B cell (primary cell): ENCODE results near the gene SYT3. TPM values are rescaled to one million over a fixed set of nuclear protein-coding genes. Genes with fewer than 3 reads are reported as not detected.

Experiments
- ATAC-seq: fragments of 200-7000 bp; cut with Tn5 transposase; one replicate; pipeline ENCODE4 v1.10.0; 2021; ENCODE audit warnings: low read depth, mild to moderate bottlenecking, moderate number of reproducible peaks, moderate library complexity
- CTCF ChIA-PET: fragments of 350-600 bp; sonication (Branson Sonifier 250); formaldehyde crosslinking; loops from one replicate; lab custom pipeline; 2021; ENCODE audit warnings: antibody characterized with exemption, inconsistent platforms; lab: Charles Lee
- POLR2A ChIA-PET: fragments of 350-600 bp; sonication (Branson Sonifier 250); formaldehyde crosslinking; loops from one replicate; lab custom pipeline; 2021; ENCODE audit warnings: antibody characterized with exemption; lab: Charles Lee
- DNase-seq: peaks from one replicate; pipeline ENCODE4 v3.0.0; 2013
- H2AFZ ChIP-seq: 2 replicates; pipeline ENCODE4 v1.6.1; 2012; ENCODE audit warnings: mild to moderate bottlenecking, low read depth, low read length; ENCODE audit not compliant: insufficient read depth, poor library complexity, severe bottlenecking
- H3K27ac ChIP-seq, 2 donors: 1 replicate in 1 of 2; 2 replicates in 1 of 2; pipeline ENCODE4 v1.5.1; 2012 to 2013; ENCODE audit warnings: low read length in 2 of 2, mild to moderate bottlenecking in 2 of 2, moderate library complexity in 1 of 2
- H3K27me3 ChIP-seq, 4 experiments: fragments of 200-600 bp in 1 of 4; sonication (generic) in 1 of 4; replicated peaks in 1 of 4; 1 replicate in 2 of 4; 2 replicates in 2 of 4; pipeline versions ENCODE4 v1.6.1 to v1.7.0; 2013 to 2016; ENCODE audit warnings: low read length in 3 of 4, mild to moderate bottlenecking in 2 of 4, mixed read lengths in 1 of 4, moderate library complexity in 1 of 4; ENCODE audit not compliant: insufficient read depth in 4 of 4, control insufficient read depth in 3 of 4; ENCODE audit errors: control extremely low read depth in 1 of 4
- H3K36me3 ChIP-seq, 2 experiments: replicated peaks in 1 of 2; 1 replicate in 1 of 2; 2 replicates in 1 of 2; pipeline versions ENCODE4 v1.6.1 to v1.7.1; 2013; ENCODE audit warnings: low read length in 1 of 2; ENCODE audit not compliant: insufficient read depth in 2 of 2, control insufficient read depth in 1 of 2; ENCODE audit errors: control extremely low read depth in 1 of 2, extremely low read depth in 1 of 2
- H3K4me1 ChIP-seq, 2 donors: fragments of 200-600 bp in 1 of 2; sonication (generic) in 1 of 2; 1 replicate in 1 of 2; 2 replicates in 1 of 2; pipeline versions ENCODE4 v1.5.1 to v1.6.1; 2013 to 2017; ENCODE audit warnings: low read length in 2 of 2; ENCODE audit not compliant: control insufficient read depth in 2 of 2, insufficient read depth in 2 of 2
- H3K4me2 ChIP-seq: replicated peaks from 2 replicates; pipeline ENCODE3; 2012; ENCODE audit warnings: mild to moderate bottlenecking, low read depth, low read length; ENCODE audit not compliant: poor library complexity, severe bottlenecking
- H3K4me3 ChIP-seq, 5 experiments: fragments of 200-600 bp in 1 of 5; sonication (generic) in 1 of 5; 1 replicate in 3 of 5; 2 replicates in 2 of 5; pipeline versions ENCODE4 v1.5.1 to v1.7.0; 2011 to 2016; ENCODE audit warnings: low read length in 4 of 5, mild to moderate bottlenecking in 4 of 5, low read depth in 2 of 5, control low read depth in 1 of 5, moderate library complexity in 1 of 5; ENCODE audit not compliant: insufficient read depth in 1 of 5; ENCODE audit errors: control extremely low read depth in 1 of 5, extremely low read depth in 1 of 5
- H3K79me2 ChIP-seq: fragments of 200-600 bp; sonication (generic); one replicate; pipeline ENCODE4 v1.6.0; 2016; ENCODE audit warnings: low read length; ENCODE audit not compliant: control insufficient read depth, insufficient read depth
- H3K9ac ChIP-seq: fragments of 200-600 bp; sonication (generic); 2 replicates; pipeline ENCODE4 v1.6.1; 2017; ENCODE audit warnings: mild to moderate bottlenecking, low read length, moderate library complexity
- H3K9me3 ChIP-seq, 3 donors: one replicate each; pipeline versions ENCODE4 v1.6.1 to v1.7.1; 2013; ENCODE audit warnings: low read length in 2 of 3; ENCODE audit not compliant: control insufficient read depth in 2 of 3, insufficient read depth in 1 of 3; ENCODE audit errors: control extremely low read depth in 1 of 3
- H4K20me1 ChIP-seq: 2 replicates; pipeline ENCODE4 v1.6.0; 2012; ENCODE audit warnings: mild to moderate bottlenecking, low read length; ENCODE audit not compliant: insufficient read depth, control insufficient read depth, poor library complexity, severe bottlenecking
- H3K27ac Mint-ChIP-seq: one replicate; pipeline ENCODE4 v1.8.0; 2021; ENCODE audit warnings: mixed read lengths
- H3K27me3 Mint-ChIP-seq: one replicate; pipeline ENCODE4 v1.8.0; 2021; ENCODE audit warnings: mixed read lengths
- H3K4me1 Mint-ChIP-seq: one replicate; pipeline ENCODE4 v1.8.0; 2021; ENCODE audit warnings: mixed read lengths
- H3K4me3 Mint-ChIP-seq: one replicate; pipeline ENCODE4 v1.8.0; 2021; ENCODE audit warnings: mixed read lengths
- H3K9me3 Mint-ChIP-seq: one replicate; pipeline ENCODE4 v1.8.0; 2022; ENCODE audit warnings: mixed read lengths; ENCODE audit not compliant: insufficient read depth
- CTCF ChIP-seq: fragments of 200-600 bp; IDR thresholded peaks from one replicate; pipeline ENCODE4 v1.8.0; 2022; ENCODE audit warnings: antibody characterized with exemption, mild to moderate bottlenecking
- EZH2 ChIP-seq: IDR thresholded peaks from 2 replicates; pipeline ENCODE4 v1.6.1; 2012; ENCODE audit warnings: borderline replicate concordance, low read depth, mild to moderate bottlenecking, moderate library complexity, low read length; ENCODE audit not compliant: insufficient read depth, poor library complexity, severe bottlenecking
- WGBS: methylation state at CpG from one replicate; pipeline ENCODE4 v1.1.5; 2013; ENCODE audit warnings: missing lambda C conversion rate; ENCODE audit not compliant: insufficient coverage; 5-methylcytosine and 5-hydroxymethylcytosine counted together
- intact Hi-C: fragments of 100-400 bp; cut with micrococcal nuclease; formaldehyde crosslinking; loops from one replicate; pipeline ENCODE4 v1.10.0; 2022
- polyA plus RNA-seq: library from polyadenylated mRNA; depleted of rRNA; stranded (reverse); fragments of >200 nt; gene quantifications from 2 replicates; pipeline ENCODE4 v1.2.3, GENCODE V29; 2012
- total RNA-seq, 2 donors: library from RNA; stranded (reverse); fragments of 120-200 nt in 1 of 2; gene quantifications; 1 replicate in 1 of 2; 2 replicates in 1 of 2; pipeline versions ENCODE4 v1.2.3 to v1.2.4, GENCODE V29; 2013 to 2022

The SYT3 gene
- total and polyA plus RNA-seq, 2 donors (not counting 1 experiment from before 2014, with no cell fraction given) = 0.09 to 0.17 TPM

- Histone ChIP-seq H3K4me2 (no peak overlapping the region), H2AFZ (no peak overlapping the region), H4K20me1 (no peaks in the 10 kb centered on the region), H3K4me3 (no peak overlapping the region), H3K36me3 (no peaks in the 10 kb centered on the region), H3K79me2 (no peaks in the 10 kb centered on the region), H3K4me1 (no peaks in the 10 kb centered on the region), H3K27me3 (peaks cover 0 to 34% (median 10%) of the 10 kb centered on the region in 4 experiments), H3K27ac (no peak overlapping the region), H3K9ac (no peak overlapping the region), H3K9me3 (peaks cover 0 to 30% (median 0%) of the 10 kb centered on the region in 3 donors)
- WGBS = 81% methylated on average over 3 of the region's 5 CpGs
- Mint-ChIP-seq H3K27me3 (peaks cover 21% of the 10 kb centered on the region), H3K4me1 (no peaks in the 10 kb centered on the region), H3K27ac (no peak overlapping the region), H3K9me3 (no peaks in the 10 kb centered on the region), H3K4me3 (no peak overlapping the region)
- ChIA-PET CTCF (no interaction called here), POLR2A (no interaction called here)
- DNase-seq (no peak), ATAC-seq (no peak)
- intact Hi-C loops = loop anchor here (10.0 kb wide), 1 partner anchor 106 kb away; no protein-coding TSS in a partner anchor
- no peak for TF ChIP-seq CTCF
- TF ChIP-seq EZH2 = no peak
These were observed 9.0 kb upstream of the SYT3 start for GRCh38 chr19:50648659-50649058.

DNA sequence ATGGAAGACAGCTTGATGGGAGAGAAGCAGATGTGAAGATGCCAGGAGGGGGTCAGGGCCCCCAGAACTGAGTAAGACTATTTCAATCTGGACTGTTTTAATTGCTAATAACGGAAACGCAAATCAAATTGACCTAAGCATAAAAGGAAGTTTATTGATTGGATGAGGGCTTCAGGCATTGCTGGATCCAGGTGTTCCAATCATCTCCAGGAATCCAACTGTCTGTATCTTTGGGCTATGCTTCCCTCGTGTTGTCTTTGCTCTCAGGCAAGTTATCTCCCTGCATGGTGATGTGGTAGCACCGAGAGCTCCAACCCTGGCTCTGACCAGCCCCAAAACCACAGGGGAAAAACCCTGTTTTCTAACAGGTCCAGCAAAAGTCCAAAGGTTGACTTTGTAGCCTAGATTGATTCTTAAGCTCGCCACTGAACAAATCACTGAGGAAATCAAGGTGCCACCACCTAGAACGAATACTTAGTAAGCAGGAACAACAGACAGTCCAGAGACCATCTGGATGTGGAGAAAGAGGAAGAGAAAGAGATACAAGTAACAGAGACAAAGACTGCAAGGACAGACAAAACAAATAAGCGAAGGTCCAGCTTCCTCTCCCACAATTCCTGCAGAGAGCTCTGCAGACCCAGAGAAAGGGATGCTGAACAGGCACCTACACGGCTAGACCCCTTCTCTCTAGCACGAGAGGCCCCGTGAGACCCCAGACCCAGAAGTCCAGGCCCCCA is 8.4 kb upstream of the SYT3 start:
- Histone ChIP-seq H3K9ac (no peak overlapping the region), H3K9me3 (peaks cover 0 to 29% (median 0%) of the 10 kb centered on the region in 3 donors), H2AFZ (no peak overlapping the region), H3K79me2 (no peaks in the 10 kb centered on the region), H3K36me3 (no peaks in the 10 kb centered on the region), H3K4me3 (no peak overlapping the region), H3K4me2 (no peak overlapping the region), H4K20me1 (no peaks in the 10 kb centered on the region), H3K27ac (no peak overlapping the region), H3K4me1 (no peaks in the 10 kb centered on the region), H3K27me3 (peaks cover 0 to 38% (median 12%) of the 10 kb centered on the region in 4 experiments)
- 59% methylated on average over 7 of the region's 10 CpGs for WGBS
- DNase-seq = no peak
- Mint-ChIP-seq H3K27me3 (peaks cover 17% of the 10 kb centered on the region), H3K27ac (no peak overlapping the region), H3K4me1 (no peaks in the 10 kb centered on the region), H3K4me3 (no peak overlapping the region), H3K9me3 (no peaks in the 10 kb centered on the region)
- intact Hi-C loops = loop anchor here (10.0 kb wide), 1 partner anchor 107 kb away; no protein-coding TSS in a partner anchor
- ATAC-seq = no peak
- POLR2A ChIA-PET = no interaction called here
- CTCF ChIA-PET = no interaction called here
- TF ChIP-seq EZH2 = no peak
- no peak for TF ChIP-seq CTCF
